Trophoblast cell (in vitro differentiated cells and primary cell): ENCODE results near the gene TMEM69.
"Not testable (repeated sequence)": the region's sequence is repeated elsewhere in the genome, so short reads cannot be mapped to it uniquely, and the experiment has no call there.

Source experiments
- DNase-seq, 2 donors: peaks; one replicate each; pipeline ENCODE4 v3.0.0-alpha.2; 2016
- H2AFZ ChIP-seq: 2 replicates; pipeline ENCODE4 v1.6.1; 2013; ENCODE audit warnings: low read length, moderate library complexity, mild to moderate bottlenecking; ENCODE audit not compliant: insufficient read depth, poor library complexity
- H2AK5ac ChIP-seq: 2 replicates; pipeline ENCODE4 v1.6.1; 2013; ENCODE audit warnings: mild to moderate bottlenecking, low read length
- H2BK120ac ChIP-seq: 2 replicates; pipeline ENCODE4 v1.6.1; 2013; ENCODE audit warnings: low read length, mild to moderate bottlenecking, moderate library complexity; ENCODE audit not compliant: insufficient read depth, poor library complexity
- H2BK12ac ChIP-seq: 2 replicates; pipeline ENCODE4 v1.6.1; 2013; ENCODE audit warnings: mild to moderate bottlenecking, low read length, moderate library complexity
- H2BK5ac ChIP-seq: 2 replicates; pipeline ENCODE4 v1.6.1; 2013; ENCODE audit warnings: low read length, low read depth, moderate library complexity, mild to moderate bottlenecking; ENCODE audit not compliant: poor library complexity
- H3K14ac ChIP-seq: 2 replicates; pipeline ENCODE4 v1.6.1; 2013; ENCODE audit warnings: mild to moderate bottlenecking, low read length
- H3K18ac ChIP-seq: 2 replicates; pipeline ENCODE4 v1.6.1; 2013; ENCODE audit warnings: mild to moderate bottlenecking, low read length
- H3K23ac ChIP-seq: 2 replicates; pipeline ENCODE4 v1.6.1; 2013; ENCODE audit warnings: low read length
- H3K27ac ChIP-seq: 2 replicates; pipeline ENCODE4 v1.5.1; 2013; ENCODE audit warnings: low read depth, mild to moderate bottlenecking, inconsistent platforms, low read length, moderate library complexity
- H3K27me3 ChIP-seq: 2 replicates; pipeline ENCODE4 v1.6.1; 2013; ENCODE audit warnings: inconsistent platforms, mild to moderate bottlenecking, low read length, moderate library complexity; ENCODE audit not compliant: insufficient read depth
- H3K36me3 ChIP-seq, 2 experiments: 1 replicate in 1 of 2; 2 replicates in 1 of 2; pipeline ENCODE4 v1.6.1; 2013; ENCODE audit warnings: low read length in 2 of 2, mild to moderate bottlenecking in 2 of 2, moderate library complexity in 1 of 2; ENCODE audit not compliant: insufficient read depth in 2 of 2, control insufficient read depth in 1 of 2
- H3K4ac ChIP-seq: 2 replicates; pipeline ENCODE4 v1.6.1; 2013; ENCODE audit warnings: low read depth, mild to moderate bottlenecking, low read length, moderate library complexity
- H3K4me1 ChIP-seq, 2 experiments: 1 replicate in 1 of 2; 2 replicates in 1 of 2; pipeline ENCODE4 v1.6.1; 2013; ENCODE audit warnings: low read length in 2 of 2, mild to moderate bottlenecking in 2 of 2, moderate library complexity in 1 of 2; ENCODE audit not compliant: insufficient read depth in 2 of 2, control insufficient read depth in 1 of 2
- H3K4me2 ChIP-seq: 2 replicates; pipeline ENCODE4 v1.6.1; 2013; ENCODE audit warnings: inconsistent platforms, mild to moderate bottlenecking, low read length, moderate library complexity
- H3K4me3 ChIP-seq: 2 replicates; pipeline ENCODE4 v1.5.1; 2013; ENCODE audit warnings: mild to moderate bottlenecking, low read depth, low read length, inconsistent platforms
- H3K79me1 ChIP-seq: one replicate; pipeline ENCODE4 v1.6.1; 2013; ENCODE audit warnings: low read length
- H3K79me2 ChIP-seq: 2 replicates; pipeline ENCODE4 v1.6.1; 2013; ENCODE audit warnings: low read length, mild to moderate bottlenecking; ENCODE audit not compliant: control insufficient read depth, insufficient read depth, poor library complexity
- H3K9ac ChIP-seq: 2 replicates; pipeline ENCODE4 v1.6.1; 2013; ENCODE audit warnings: mild to moderate bottlenecking, low read length
- H3K9me3 ChIP-seq: 2 replicates; pipeline ENCODE4 v1.6.1; 2013; ENCODE audit warnings: low read depth, mild to moderate bottlenecking, control low read depth, inconsistent platforms, low read length; ENCODE audit not compliant: insufficient read depth
- H4K12ac ChIP-seq: 2 replicates; pipeline ENCODE4 v1.6.1; 2013; ENCODE audit warnings: low read depth, mild to moderate bottlenecking, low read length, moderate library complexity
- H4K8ac ChIP-seq: 2 replicates; pipeline ENCODE4 v1.6.1; 2013; ENCODE audit warnings: low read depth, mild to moderate bottlenecking, low read length, moderate library complexity
- H4K91ac ChIP-seq: one replicate; pipeline ENCODE4 v1.6.1; 2013; ENCODE audit warnings: low read depth, mild to moderate bottlenecking, low read length, moderate library complexity
- WGBS: extraction: QIAGEN DNeasy Blood & Tissue Kit; methylation state at CpG from one replicate; pipeline ENCODE4 v1.1.7; 2013; ENCODE audit warnings: missing lambda C conversion rate; ENCODE audit not compliant: insufficient read length, insufficient coverage; ENCODE audit errors: extremely low coverage; 5-methylcytosine and 5-hydroxymethylcytosine counted together

Gene TMEM69

GRCh38 chr1:45693811-45694210 lies 5.8 kb downstream of the TMEM69 start:
- H3K9me3 ChIP-seq, H2AK5ac ChIP-seq, H3K4me3 ChIP-seq, H3K23ac ChIP-seq, H2AFZ ChIP-seq, H3K9ac ChIP-seq, H3K18ac ChIP-seq, H3K79me2 ChIP-seq, H3K4ac ChIP-seq, H2BK5ac ChIP-seq, H3K4me2 ChIP-seq, H4K8ac ChIP-seq, H3K4me1 ChIP-seq, DNase-seq, H3K27ac ChIP-seq, H4K12ac ChIP-seq, H3K14ac ChIP-seq, H4K91ac ChIP-seq, H2BK120ac ChIP-seq, H3K27me3 ChIP-seq, H2BK12ac ChIP-seq, H3K79me1 ChIP-seq: not testable (repeated sequence)
- no CpG with 5 or more reads among the region's 8 CpGs for WGBS
- H3K36me3 ChIP-seq, result peaks cover 17 to 18% of the 10 kb centered on the region in 2 experiments

DNA sequence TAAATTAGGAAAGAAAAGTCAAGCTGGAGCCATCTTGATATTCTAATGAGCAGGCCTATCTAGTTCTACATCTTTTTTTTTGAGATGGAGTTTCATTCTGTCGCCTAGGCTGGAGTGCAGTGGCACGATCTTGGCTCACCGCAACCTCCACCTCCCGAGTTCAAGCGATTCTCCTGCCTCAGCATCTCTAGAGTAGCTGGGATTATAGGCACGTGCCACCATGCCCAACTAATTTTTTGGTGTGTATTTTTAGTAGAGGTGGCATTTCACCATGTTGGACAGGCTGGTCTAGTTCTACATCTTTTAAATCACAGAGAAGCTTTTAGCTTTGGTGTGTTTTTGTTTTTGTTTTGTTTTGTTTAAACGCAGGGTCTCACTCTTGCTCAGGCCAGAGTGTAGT lies 6.8 kb downstream of the TMEM69 start:
- Histone ChIP-seq H3K79me1 (no peaks in the 10 kb centered on the region), H3K27me3 (no peaks in the 10 kb centered on the region)
- no CpG with 5 or more reads among the region's 7 CpGs for WGBS

GRCh38 chr1:45704637-45705036 lies 16.7 kb downstream of the TMEM69 start:
- no peak overlapping the region for H3K14ac ChIP-seq
- no peak overlapping the region for H3K18ac ChIP-seq
- no peaks in the 10 kb centered on the region for H3K36me3 ChIP-seq
- H3K4me1 ChIP-seq, result no peaks in the 10 kb centered on the region
- H4K8ac ChIP-seq, result no peak overlapping the region
- no peak overlapping the region for H3K4me3 ChIP-seq
- no peak overlapping the region for H4K12ac ChIP-seq
- H2AK5ac ChIP-seq, result no peak overlapping the region
- H3K23ac ChIP-seq, result no peak overlapping the region
- no peak overlapping the region for H2BK5ac ChIP-seq
- H3K79me2 ChIP-seq, result no peaks in the 10 kb centered on the region
- no peak overlapping the region for H3K4ac ChIP-seq
- H2BK12ac ChIP-seq, result no peak overlapping the region
- H3K9me3 ChIP-seq, result no peaks in the 10 kb centered on the region
- no peak overlapping the region for H3K27ac ChIP-seq
- no peak overlapping the region for H2BK120ac ChIP-seq
- WGBS, result no CpG with 5 or more reads among the region's 1 CpG
- no peak overlapping the region for H3K4me2 ChIP-seq
- H3K79me1 ChIP-seq, result no peaks in the 10 kb centered on the region
- no peak overlapping the region for H4K91ac ChIP-seq
- no peak overlapping the region for H2AFZ ChIP-seq
- no peaks in the 10 kb centered on the region for H3K27me3 ChIP-seq
- no peak overlapping the region for H3K9ac ChIP-seq
- DNase-seq, result no peak

More for the DNA sequence above, 6.8 kb downstream of the TMEM69 start:
- no peak overlapping the region for H3K14ac ChIP-seq
- no peak overlapping the region for H2AFZ ChIP-seq
- H3K27ac ChIP-seq, result no peak overlapping the region
- H3K79me2 ChIP-seq, result no peaks in the 10 kb centered on the region
- no peak overlapping the region for H2BK12ac ChIP-seq
- no peak overlapping the region for H3K23ac ChIP-seq
- no peak overlapping the region for H4K91ac ChIP-seq
- H2AK5ac ChIP-seq, result no peak overlapping the region
- H2BK120ac ChIP-seq, result no peak overlapping the region
- no peak overlapping the region for H4K12ac ChIP-seq
- H4K8ac ChIP-seq, result no peak overlapping the region
- H3K4ac ChIP-seq, result no peak overlapping the region
- no peak overlapping the region for H3K4me3 ChIP-seq
- no peak overlapping the region for H3K18ac ChIP-seq
- no peaks in the 10 kb centered on the region for H3K9me3 ChIP-seq
- H3K4me2 ChIP-seq, result no peak overlapping the region
- peaks cover 17 to 19% of the 10 kb centered on the region in 2 experiments for H3K36me3 ChIP-seq
- H3K9ac ChIP-seq, result no peak overlapping the region
- no peaks in the 10 kb centered on the region for H3K4me1 ChIP-seq
- no peak for DNase-seq
- H2BK5ac ChIP-seq, result no peak overlapping the region

DNA sequence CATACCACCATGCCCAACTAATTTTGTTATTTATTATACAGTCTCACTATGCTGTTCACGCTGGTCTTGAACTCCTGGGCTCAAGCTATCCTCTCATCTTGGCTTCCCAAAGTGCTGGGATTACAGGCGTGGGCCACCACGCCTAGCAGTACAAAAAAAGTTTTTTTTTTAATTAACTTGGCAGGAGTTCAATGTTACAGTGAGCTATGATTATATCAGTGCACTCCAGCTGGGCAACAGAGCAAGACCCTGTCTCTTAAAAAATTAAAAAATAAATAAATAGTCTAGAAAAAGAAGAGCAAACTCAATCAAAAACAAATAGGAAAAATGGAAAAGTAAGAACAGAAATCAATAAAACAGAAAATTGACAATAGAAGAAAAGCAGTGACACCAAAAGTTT lies 25.7 kb downstream of the TMEM69 start:
- Histone ChIP-seq H3K4me2 (no peak overlapping the region), H3K4me1 (no peaks in the 10 kb centered on the region), H2BK5ac (no peak overlapping the region), H3K79me1 (no peaks in the 10 kb centered on the region), H3K36me3 (peaks cover 0 to 4% of the 10 kb centered on the region in 2 experiments), H3K4ac (no peak overlapping the region), H4K12ac (no peak overlapping the region), H3K9me3 (no peaks in the 10 kb centered on the region), H3K9ac (no peak overlapping the region), H3K79me2 (no peaks in the 10 kb centered on the region), H4K91ac (no peak overlapping the region), H3K14ac (no peak overlapping the region), H4K8ac (no peak overlapping the region), H3K4me3 (no peak overlapping the region), H2AK5ac (no peak overlapping the region), H2BK120ac (no peak overlapping the region), H3K18ac (no peak overlapping the region), H3K27ac (no peak overlapping the region), H2AFZ (no peak overlapping the region), H3K27me3 (no peaks in the 10 kb centered on the region), H3K23ac (no peak overlapping the region), H2BK12ac (no peak overlapping the region)
- WGBS, result no CpG with 5 or more reads among the region's 3 CpGs
- DNase-seq, result no peak
